HEK293 (cell line): ENCODE results near the gene FCHO2.
A peak's percentile ranks its signal among the peaks of the same experiment; 100 is the strongest.

Experiments
- GLI2 ChIP-seq: fragments of 450-650 bp; formaldehyde crosslinking; IDR thresholded peaks from 2 replicates; pipeline ENCODE4; 2017; ENCODE audit warnings: missing biosample characterization, missing genetic modification characterization, low read depth, borderline replicate concordance
- GLIS1 ChIP-seq: fragments of 450-650 bp; formaldehyde crosslinking; IDR thresholded peaks from 2 replicates; pipeline ENCODE4 v1.5.1; 2016; ENCODE audit warnings: missing biosample characterization, missing genetic modification characterization
- HOXA7 ChIP-seq: sonication (generic); formaldehyde crosslinking; IDR thresholded peaks from 2 replicates; pipeline ENCODE4 v1.8.1; 2022; ENCODE audit warnings: missing genetic modification reagents, borderline replicate concordance
- HOXC10 ChIP-seq: sonication (generic); formaldehyde crosslinking; IDR thresholded peaks from 2 replicates; pipeline ENCODE4 v1.8.1; 2023; ENCODE audit warnings: mild to moderate bottlenecking, missing genetic modification reagents
- INSM2 ChIP-seq: fragments of 450-650 bp; formaldehyde crosslinking; IDR thresholded peaks from 2 replicates; pipeline ENCODE4 v1.5.1; 2016; ENCODE audit warnings: missing biosample characterization, missing genetic modification characterization
- MZF1 ChIP-seq: fragments of 450-650 bp; formaldehyde crosslinking; IDR thresholded peaks from 2 replicates; pipeline ENCODE4 v1.5.1; 2017; ENCODE audit warnings: missing biosample characterization, missing genetic modification characterization, borderline replicate concordance
- SP7 ChIP-seq: fragments of 450-650 bp; formaldehyde crosslinking; IDR thresholded peaks from 2 replicates; pipeline ENCODE4 v1.5.1; 2016; ENCODE audit warnings: missing biosample characterization, missing genetic modification characterization
- TSHZ1 ChIP-seq: fragments of 450-650 bp; formaldehyde crosslinking; IDR thresholded peaks from 2 replicates; pipeline ENCODE4 v1.5.1; 2016; ENCODE audit warnings: missing biosample characterization, missing genetic modification characterization, borderline replicate concordance
- ZBTB8A ChIP-seq: fragments of 450-650 bp; formaldehyde crosslinking; IDR thresholded peaks from 2 replicates; pipeline ENCODE4 v1.5.1; 2016; ENCODE audit warnings: missing biosample characterization, missing genetic modification characterization
- ZEB2 ChIP-seq: fragments of 450-650 bp; formaldehyde crosslinking; IDR thresholded peaks from 2 replicates; pipeline ENCODE4 v1.5.1; 2016; ENCODE audit warnings: missing biosample characterization, missing genetic modification characterization
- ZNF133 ChIP-seq: fragments of 450-650 bp; formaldehyde crosslinking; IDR thresholded peaks from 2 replicates; pipeline ENCODE4 v1.5.1; 2016; ENCODE audit warnings: missing biosample characterization, missing genetic modification characterization
- ZNF184 ChIP-seq: fragments of 450-650 bp; IDR thresholded peaks from 2 replicates; pipeline ENCODE4 v1.5.1; 2018; ENCODE audit warnings: missing biosample characterization, mild to moderate bottlenecking, missing genetic modification characterization
- ZNF211 ChIP-seq: fragments of 450-650 bp; formaldehyde crosslinking; IDR thresholded peaks from 2 replicates; pipeline ENCODE4 v1.5.1; 2016; ENCODE audit warnings: low read depth, missing biosample characterization, missing genetic modification characterization
- ZNF214 ChIP-seq: fragments of 450-650 bp; formaldehyde crosslinking; IDR thresholded peaks from 2 replicates; pipeline ENCODE4 v1.5.1; 2017; ENCODE audit warnings: missing biosample characterization, mild to moderate bottlenecking, missing genetic modification characterization, borderline replicate concordance
- ZNF221 ChIP-seq: fragments of 450-650 bp; formaldehyde crosslinking; IDR thresholded peaks from 2 replicates; pipeline ENCODE4 v1.5.1; 2017; ENCODE audit warnings: missing biosample characterization, missing genetic modification characterization, borderline replicate concordance
- ZNF311 ChIP-seq: fragments of 450-650 bp; formaldehyde crosslinking; IDR thresholded peaks from 2 replicates; pipeline ENCODE4 v1.5.1; 2017; ENCODE audit warnings: missing biosample characterization, missing genetic modification characterization, borderline replicate concordance
- ZNF324 ChIP-seq: fragments of 450-650 bp; formaldehyde crosslinking; IDR thresholded peaks from 2 replicates; pipeline ENCODE4 v1.5.1; 2016; ENCODE audit warnings: missing biosample characterization, missing genetic modification characterization
- ZNF423 ChIP-seq: fragments of 450-650 bp; formaldehyde crosslinking; IDR thresholded peaks from 2 replicates; pipeline ENCODE4 v1.5.1; 2016; ENCODE audit warnings: missing biosample characterization, missing genetic modification characterization
- ZNF521 ChIP-seq: fragments of 450-650 bp; formaldehyde crosslinking; IDR thresholded peaks from 2 replicates; pipeline ENCODE4 v1.5.1; 2017; ENCODE audit warnings: missing biosample characterization, mild to moderate bottlenecking, missing genetic modification characterization
- ZNF544 ChIP-seq: fragments of 450-650 bp; formaldehyde crosslinking; IDR thresholded peaks from 2 replicates; pipeline ENCODE4 v1.5.0; 2017; ENCODE audit warnings: missing biosample characterization, missing genetic modification characterization
- ZNF571 ChIP-seq: fragments of 450-650 bp; formaldehyde crosslinking; IDR thresholded peaks from 2 replicates; pipeline ENCODE4 v1.5.0; 2017; ENCODE audit warnings: missing biosample characterization, missing genetic modification characterization
- ZNF600 ChIP-seq: fragments of 450-650 bp; formaldehyde crosslinking; IDR thresholded peaks from 2 replicates; pipeline ENCODE4 v1.5.1; 2016; ENCODE audit warnings: missing biosample characterization, missing genetic modification characterization
- ZNF776 ChIP-seq: fragments of 450-650 bp; formaldehyde crosslinking; IDR thresholded peaks from 2 replicates; pipeline ENCODE4 v1.5.0; 2017; ENCODE audit warnings: missing biosample characterization, missing genetic modification characterization, borderline replicate concordance
- ZNF785 ChIP-seq: fragments of 450-650 bp; formaldehyde crosslinking; IDR thresholded peaks from 2 replicates; pipeline ENCODE4 v1.5.1; 2016; ENCODE audit warnings: missing biosample characterization, missing genetic modification characterization
- ZNF792 ChIP-seq: fragments of 450-650 bp; formaldehyde crosslinking; IDR thresholded peaks from 2 replicates; pipeline ENCODE4 v1.5.1; 2016; ENCODE audit warnings: missing biosample characterization, missing genetic modification characterization
- ZSCAN4 ChIP-seq: fragments of 450-650 bp; formaldehyde crosslinking; IDR thresholded peaks from 2 replicates; pipeline ENCODE4 v1.5.1; 2017; ENCODE audit warnings: missing biosample characterization, missing genetic modification characterization
- TF ChIP-seq, protein P1 (sequence below): fragments of 450-650 bp; formaldehyde crosslinking; IDR thresholded peaks from 2 replicates; pipeline ENCODE4 v1.5.1; 2016; ENCODE audit warnings: missing biosample characterization, missing genetic modification characterization
- TF ChIP-seq, protein P2 (sequence below): fragments of 450-650 bp; formaldehyde crosslinking; IDR thresholded peaks from 2 replicates; pipeline ENCODE4; 2016; ENCODE audit warnings: missing biosample characterization, missing genetic modification characterization
- TF ChIP-seq, protein P3 (sequence below): fragments of 450-650 bp; formaldehyde crosslinking; IDR thresholded peaks from 2 replicates; pipeline ENCODE4 v1.5.1; 2017; ENCODE audit warnings: missing biosample characterization, missing genetic modification characterization
- TF ChIP-seq, protein P4 (sequence below): fragments of 450-650 bp; formaldehyde crosslinking; IDR thresholded peaks from 2 replicates; pipeline ENCODE4 v1.5.1; 2017; ENCODE audit warnings: missing biosample characterization, missing genetic modification characterization

Gene FCHO2

DNA sequence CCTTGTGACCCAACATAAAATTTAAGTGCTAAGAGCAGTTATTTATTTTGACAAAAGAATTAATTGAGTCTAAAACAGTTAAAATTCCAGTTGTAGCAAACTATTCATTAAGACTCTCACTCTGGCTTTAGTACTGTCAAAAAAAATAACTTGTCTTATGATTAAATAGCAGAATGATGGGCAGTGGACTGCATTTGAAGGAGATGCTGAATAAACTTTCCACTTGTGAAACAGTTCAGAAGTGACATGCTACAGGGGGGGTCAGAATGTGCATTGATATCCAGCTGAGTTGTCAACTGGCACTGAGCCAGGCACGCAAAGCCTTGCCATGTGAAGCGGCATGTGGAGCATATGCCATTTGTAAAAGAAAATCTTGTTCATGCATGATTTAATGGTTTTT is 76.0 kb downstream of the FCHO2 start (continued):
- TF ChIP-seq HOXC10 (CRISPR knock-in tag) (no peak), TSHZ1 (tag by site-specific recombination) (peak; percentile 46; the same call in 1 of the 2 replicates), ZNF571 (tag by site-specific recombination) (peak; percentile 65; the same call in 1 of the 2 replicates), HOXA7 (CRISPR knock-in tag) (no peak), ZNF133 (no peak), ZNF423 (peak; percentile 35; the same call in 1 of the 2 replicates), ZNF211 (tag by site-specific recombination) (no peak), ZNF214 (peak; percentile 58; the same call in 1 of the 2 replicates), INSM2 (tag by site-specific recombination) (no peak), ZNF184 (tag by site-specific recombination) (peak; percentile 95), ZNF311 (tag by site-specific recombination) (no peak), ZNF221 (tag by site-specific recombination) (no peak; the same call in 1 of the 2 replicates), ZNF600 (0 out of 2 replicates have a peak, but pooled peaks have one; percentile 20), MZF1 (tag by site-specific recombination) (0 out of 2 replicates have a peak, but pooled peaks have one; percentile 38), GLI2 (no peak), ZSCAN4 (peak; percentile 12; the same call in 1 of the 2 replicates), ZBTB8A (tag by site-specific recombination) (peak; percentile 44; the same call in 1 of the 2 replicates), ZNF521 (tag by site-specific recombination) (no peak), ZNF792 (tag by site-specific recombination) (no peak), ZNF324 (tag by site-specific recombination) (no peak), GLIS1 (tag by site-specific recombination) (peak; percentile 89), ZNF785 (tag by site-specific recombination) (no peak), ZEB2 (tag by site-specific recombination) (peak; percentile 70), SP7 (peak; percentile 98), ZNF776 (peak; percentile 77; the same call in 1 of the 2 replicates), ZNF544 (peak; percentile 40; the same call in 1 of the 2 replicates)
- TF ChIP-seq, protein P1, sequence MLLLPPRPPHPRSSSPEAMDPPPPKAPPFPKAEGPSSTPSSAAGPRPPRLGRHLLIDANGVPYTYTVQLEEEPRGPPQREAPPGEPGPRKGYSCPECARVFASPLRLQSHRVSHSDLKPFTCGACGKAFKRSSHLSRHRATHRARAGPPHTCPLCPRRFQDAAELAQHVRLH, result peak; percentile 63
- TF ChIP-seq, protein P2, sequence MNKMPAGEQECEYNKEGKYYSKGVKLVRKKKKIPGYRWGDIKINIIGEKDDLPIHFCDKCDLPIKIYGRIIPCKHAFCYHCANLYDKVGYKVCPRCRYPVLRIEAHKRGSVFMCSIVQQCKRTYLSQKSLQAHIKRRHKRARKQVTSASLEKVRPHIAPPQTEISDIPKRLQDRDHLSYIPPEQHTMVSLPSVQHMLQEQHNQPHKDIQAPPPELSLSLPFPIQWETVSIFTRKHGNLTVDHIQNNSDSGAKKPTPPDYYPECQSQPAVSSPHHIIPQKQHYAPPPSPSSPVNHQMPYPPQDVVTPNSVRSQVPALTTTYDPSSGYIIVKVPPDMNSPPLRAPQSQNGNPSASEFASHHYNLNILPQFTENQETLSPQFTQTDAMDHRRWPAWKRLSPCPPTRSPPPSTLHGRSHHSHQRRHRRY (tag by site-specific recombination), result 0 out of 2 replicates have a peak, but pooled peaks have one; percentile 18
- TF ChIP-seq, protein P3, sequence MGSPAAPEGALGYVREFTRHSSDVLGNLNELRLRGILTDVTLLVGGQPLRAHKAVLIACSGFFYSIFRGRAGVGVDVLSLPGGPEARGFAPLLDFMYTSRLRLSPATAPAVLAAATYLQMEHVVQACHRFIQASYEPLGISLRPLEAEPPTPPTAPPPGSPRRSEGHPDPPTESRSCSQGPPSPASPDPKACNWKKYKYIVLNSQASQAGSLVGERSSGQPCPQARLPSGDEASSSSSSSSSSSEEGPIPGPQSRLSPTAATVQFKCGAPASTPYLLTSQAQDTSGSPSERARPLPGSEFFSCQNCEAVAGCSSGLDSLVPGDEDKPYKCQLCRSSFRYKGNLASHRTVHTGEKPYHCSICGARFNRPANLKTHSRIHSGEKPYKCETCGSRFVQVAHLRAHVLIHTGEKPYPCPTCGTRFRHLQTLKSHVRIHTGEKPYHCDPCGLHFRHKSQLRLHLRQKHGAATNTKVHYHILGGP (tag by site-specific recombination), result peak; percentile 79
- TF ChIP-seq, protein P4, sequence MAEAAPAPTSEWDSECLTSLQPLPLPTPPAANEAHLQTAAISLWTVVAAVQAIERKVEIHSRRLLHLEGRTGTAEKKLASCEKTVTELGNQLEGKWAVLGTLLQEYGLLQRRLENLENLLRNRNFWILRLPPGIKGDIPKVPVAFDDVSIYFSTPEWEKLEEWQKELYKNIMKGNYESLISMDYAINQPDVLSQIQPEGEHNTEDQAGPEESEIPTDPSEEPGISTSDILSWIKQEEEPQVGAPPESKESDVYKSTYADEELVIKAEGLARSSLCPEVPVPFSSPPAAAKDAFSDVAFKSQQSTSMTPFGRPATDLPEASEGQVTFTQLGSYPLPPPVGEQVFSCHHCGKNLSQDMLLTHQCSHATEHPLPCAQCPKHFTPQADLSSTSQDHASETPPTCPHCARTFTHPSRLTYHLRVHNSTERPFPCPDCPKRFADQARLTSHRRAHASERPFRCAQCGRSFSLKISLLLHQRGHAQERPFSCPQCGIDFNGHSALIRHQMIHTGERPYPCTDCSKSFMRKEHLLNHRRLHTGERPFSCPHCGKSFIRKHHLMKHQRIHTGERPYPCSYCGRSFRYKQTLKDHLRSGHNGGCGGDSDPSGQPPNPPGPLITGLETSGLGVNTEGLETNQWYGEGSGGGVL (tag by site-specific recombination), result peak; percentile 66
